ENCODE data around the gene ARHGAP45. TPM values are rescaled to one million over a fixed set of nuclear protein-coding genes. Genes with fewer than 3 reads are reported as not detected.

The ARHGAP45 gene
- total and polyA plus RNA-seq, 9 of the 15 experiments (the other 6 are each of a cell fraction or from before 2014, with no cell fraction given) = 0.08 to 22.1 (median 4.2) TPM

GRCh38 chr19:1040476-1041271 is 26.3 kb upstream of the ARHGAP45 start (continued):
- TF ChIP-seq ZNF695 (CRISPR knock-in tag; IDR thresholded peaks at IDR 0.05) = no peak
- no peak for TF ChIP-seq ZNF140 (CRISPR knock-in tag; IDR thresholded peaks at IDR 0.05)
- TF ChIP-seq E4F1 (CRISPR knock-in tag; IDR thresholded peaks at IDR 0.05; ENCODE audit: borderline replicate concordance) = no peak
- TF ChIP-seq ZNF586 (CRISPR knock-in tag; conservative IDR thresholded peaks at IDR 0.05) = no peak
- peak; percentile 78 for TF ChIP-seq ATF7 (IDR thresholded peaks at IDR 0.05)
- TF ChIP-seq HSF4 (CRISPR knock-in tag; IDR thresholded peaks at IDR 0.05; ENCODE audit: borderline replicate concordance) = no peak
- TF ChIP-seq CCNT2 (IDR thresholded peaks at IDR 0.05; ENCODE audit: borderline replicate concordance, extremely low read depth, insufficient read length, low read depth, low read length) = peak; percentile 69
- TF ChIP-seq SAP30 (IDR thresholded peaks at IDR 0.05; ENCODE audit: borderline replicate concordance, insufficient read depth, low read depth, low read length, poor library complexity, severe bottlenecking) = peak; percentile 16
- no peak for TF ChIP-seq ID3 (CRISPR knock-in tag; IDR thresholded peaks at IDR 0.05)
- peak; percentile 63 for TF ChIP-seq ID3 (tag; IDR thresholded peaks at IDR 0.05)
- TF ChIP-seq RNF2 (IDR thresholded peaks at IDR 0.05) = peak; percentile 50; the same call in 1 of the 2 replicates
- TF ChIP-seq SMARCB1 (IDR thresholded peaks at IDR 0.05; ENCODE audit: insufficient read length, low read depth) = no peak
- TF ChIP-seq TFAP4 (CRISPR knock-in tag; IDR thresholded peaks at IDR 0.05; ENCODE audit: borderline replicate concordance) = peak; percentile 99
- peak; percentile 85; the same call in 1 of the 2 replicates for TF ChIP-seq KAT7 (CRISPR knock-in tag; IDR thresholded peaks at IDR 0.05; ENCODE audit: borderline replicate concordance)
- peak; percentile 100 for TF ChIP-seq ZKSCAN8 (CRISPR knock-in tag; IDR thresholded peaks at IDR 0.05)
- TF ChIP-seq CEBPG (CRISPR knock-in tag; IDR thresholded peaks at IDR 0.05) = peak; percentile 43; the same call in 1 of the 2 replicates
- no peak for TF ChIP-seq CEBPG (tag; conservative IDR thresholded peaks at IDR 0.05 in 1 of 2, IDR thresholded peaks at IDR 0.05 in 1 of 2)
- peak; percentile 56 to 69; a peak in 2 of 4 replicates for TF ChIP-seq SIN3A (IDR thresholded peaks at IDR 0.05; ENCODE audit: borderline replicate concordance in 2 of 2, control insufficient read depth in 1 of 2, low read depth in 2 of 2, low read length in 2 of 2)
- no peak for TF ChIP-seq GTF3C2 (IDR thresholded peaks at IDR 0.05; ENCODE audit: borderline replicate concordance, extremely low read depth, insufficient read length)
